GDM1 (cell line): ENCODE measurements around the gene METTL16.

Source experiments
- DNase-seq: peaks from one replicate; lab custom pipeline; 2025; lab: John Stamatoyannopoulos, UW

The METTL16 gene

DNA sequence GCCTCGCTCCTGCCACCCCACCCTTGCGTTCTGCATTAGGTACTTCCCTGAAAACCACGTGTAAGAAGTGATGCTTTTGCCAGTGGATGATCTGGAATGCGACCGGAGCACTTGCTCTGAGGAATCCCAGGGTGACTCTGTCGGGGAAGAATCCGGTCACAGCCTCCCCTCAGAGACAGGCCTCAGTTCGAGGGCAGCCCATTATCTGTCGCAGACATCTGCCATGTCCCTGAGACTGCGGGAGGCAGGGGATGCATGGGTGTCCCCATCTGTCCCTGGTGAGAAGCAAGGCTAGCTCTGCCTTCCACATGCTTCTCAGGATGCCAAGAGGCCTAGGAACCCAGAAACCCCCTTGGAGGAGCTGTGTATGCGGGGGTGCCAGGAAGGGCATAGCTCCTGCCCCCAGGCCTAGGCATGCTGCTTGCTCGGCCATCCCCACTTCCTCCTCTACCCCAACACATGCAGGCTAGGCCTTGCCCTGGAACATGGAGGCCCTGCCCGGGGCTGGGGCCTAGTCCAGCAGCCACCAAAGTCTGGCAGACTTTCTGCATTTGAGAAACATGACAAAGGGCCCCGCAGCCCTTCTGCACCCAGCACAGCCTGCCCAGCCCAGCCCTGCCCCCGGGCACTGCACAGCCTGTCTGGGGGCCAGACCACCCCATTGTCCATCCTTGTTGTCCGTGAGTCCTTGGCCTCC lies 131.3 kb downstream of the METTL16 start:
- DNase-seq: no peak

- DNase-seq: no peak
These were observed 132.0 kb downstream of the METTL16 start for GRCh38 chr17:2379489-2380225.

GRCh38 chr17:2378905-2379304 lies 132.8 kb downstream of the METTL16 start:
- DNase-seq: no peak

GRCh38 chr17:2377659-2378058 lies 134.0 kb downstream of the METTL16 start:
- DNase-seq: no peak

GRCh38 chr17:2376107-2376506 lies 135.6 kb downstream of the METTL16 start:
- no peak for DNase-seq

DNA sequence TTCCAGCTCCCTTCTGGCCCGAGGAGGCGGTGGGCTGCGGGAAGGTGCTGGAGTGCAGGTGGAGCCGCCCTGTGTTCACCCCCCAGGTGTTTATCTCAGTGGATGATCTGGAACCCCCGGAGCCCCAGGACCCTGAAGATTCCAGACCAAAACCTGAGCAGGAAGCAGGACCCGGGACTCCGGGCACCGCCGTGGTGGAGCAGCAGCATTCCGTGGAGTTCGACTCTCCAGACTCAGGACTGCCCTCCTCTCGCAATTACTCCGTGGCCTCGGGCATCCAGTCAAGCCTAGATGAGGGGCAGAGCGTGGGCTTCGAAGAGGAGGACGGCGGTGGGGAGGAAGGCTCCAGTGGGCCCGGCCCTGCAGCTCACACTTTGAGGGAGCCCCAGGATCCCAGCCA lies 136.3 kb downstream of the METTL16 start:
- no peak for DNase-seq

DNA sequence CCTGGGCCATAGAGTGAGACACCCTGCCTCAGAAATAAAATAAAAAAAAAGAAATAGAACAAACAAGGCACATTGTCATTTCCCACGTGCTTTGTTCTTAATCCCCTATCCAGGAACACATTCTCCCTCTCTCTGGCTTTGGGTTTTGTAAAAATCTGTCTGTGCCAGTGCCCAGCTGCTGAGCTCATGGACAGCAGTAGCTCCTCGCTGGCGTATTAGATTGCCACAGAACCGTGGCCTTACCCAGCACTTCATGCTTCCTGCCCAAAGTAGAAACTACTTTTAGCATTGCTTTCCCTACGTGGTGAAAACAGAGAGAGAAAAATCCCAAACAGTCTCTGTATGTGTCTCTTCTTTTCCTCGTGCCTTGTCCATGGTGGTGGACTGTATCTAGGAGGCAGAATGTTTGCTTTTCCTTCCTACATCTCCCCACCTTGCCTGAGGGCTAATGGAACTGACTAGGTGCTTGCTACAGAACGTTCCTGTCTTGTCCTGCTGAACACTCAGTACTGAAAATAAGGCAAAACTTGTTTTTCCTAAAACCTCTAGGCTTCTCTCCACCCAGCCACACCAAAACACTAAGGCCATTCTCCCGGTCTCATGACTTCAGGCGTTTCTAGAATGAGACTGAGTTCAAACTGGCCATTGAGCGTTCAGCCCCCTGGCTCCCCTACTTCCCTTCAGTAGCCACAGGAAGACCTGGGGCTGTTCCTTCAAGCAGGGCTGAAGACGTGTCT lies 137.0 kb downstream of the METTL16 start:
- no peak for DNase-seq

DNA sequence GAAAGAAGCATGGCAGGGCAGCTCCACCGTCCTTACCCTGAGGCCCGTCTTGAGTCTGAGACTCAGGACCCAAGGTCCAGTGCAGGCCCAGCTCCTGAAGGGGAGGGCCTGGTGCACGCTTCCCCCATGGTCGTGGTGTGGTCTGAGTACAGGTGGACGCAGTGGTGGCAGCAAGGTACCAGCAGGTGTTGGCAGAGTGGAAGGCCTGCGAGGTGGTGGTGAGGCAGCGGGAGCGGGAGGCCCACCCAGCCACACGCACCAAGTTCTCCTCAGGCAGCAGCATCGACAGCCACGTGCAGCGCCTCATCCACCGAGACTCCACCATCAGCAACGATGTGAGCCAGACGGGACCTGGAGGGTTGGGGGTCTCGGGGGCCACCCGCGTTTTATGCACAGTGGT lies 138.5 kb downstream of the METTL16 start:
- no peak for DNase-seq

DNA sequence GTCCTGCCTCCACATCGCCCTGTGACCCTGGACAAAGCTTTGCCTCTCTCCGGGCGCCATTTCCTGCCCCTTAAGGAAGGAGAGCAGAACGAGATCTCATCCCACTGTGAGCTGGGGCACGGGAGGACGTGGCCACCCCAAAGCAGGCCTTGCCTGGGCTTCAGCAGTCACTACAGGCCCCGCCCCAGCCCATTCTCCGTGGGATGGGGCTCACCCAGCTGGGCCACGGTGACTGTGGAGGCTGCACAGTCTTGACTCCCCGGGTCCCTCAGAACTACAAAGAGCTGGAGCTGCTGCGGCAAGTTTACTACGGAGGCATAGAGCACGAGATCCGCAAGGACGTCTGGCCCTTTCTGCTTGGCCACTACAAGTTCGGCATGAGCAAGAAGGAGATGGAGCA lies 139.0 kb downstream of the METTL16 start:
- no peak for DNase-seq

GRCh38 chr17:2372180-2372579 lies 139.5 kb downstream of the METTL16 start:
- DNase-seq: no peak

GRCh38 chr17:2371183-2372130 lies 140.2 kb downstream of the METTL16 start:
- DNase-seq: no peak

DNA sequence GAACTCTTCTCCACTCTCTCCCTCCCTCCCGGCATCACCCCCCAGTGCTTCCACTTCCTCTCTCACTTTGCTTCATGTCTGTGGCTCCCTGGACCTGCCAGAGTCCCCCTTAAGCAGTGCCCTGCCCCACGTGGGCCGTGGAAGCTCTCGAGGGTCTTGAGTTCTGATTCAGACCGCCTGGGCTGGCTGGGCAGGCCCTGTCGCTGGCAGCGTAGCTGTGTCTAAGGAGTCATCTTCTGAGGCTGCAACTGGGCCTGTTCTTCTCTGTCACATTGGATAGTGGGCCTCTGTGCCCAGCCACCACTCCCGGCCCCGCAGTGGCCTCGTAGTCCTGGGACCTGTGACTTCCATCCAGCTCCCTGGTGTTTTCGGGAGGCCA lies 141.5 kb downstream of the METTL16 start:
- no peak for DNase-seq

DNA sequence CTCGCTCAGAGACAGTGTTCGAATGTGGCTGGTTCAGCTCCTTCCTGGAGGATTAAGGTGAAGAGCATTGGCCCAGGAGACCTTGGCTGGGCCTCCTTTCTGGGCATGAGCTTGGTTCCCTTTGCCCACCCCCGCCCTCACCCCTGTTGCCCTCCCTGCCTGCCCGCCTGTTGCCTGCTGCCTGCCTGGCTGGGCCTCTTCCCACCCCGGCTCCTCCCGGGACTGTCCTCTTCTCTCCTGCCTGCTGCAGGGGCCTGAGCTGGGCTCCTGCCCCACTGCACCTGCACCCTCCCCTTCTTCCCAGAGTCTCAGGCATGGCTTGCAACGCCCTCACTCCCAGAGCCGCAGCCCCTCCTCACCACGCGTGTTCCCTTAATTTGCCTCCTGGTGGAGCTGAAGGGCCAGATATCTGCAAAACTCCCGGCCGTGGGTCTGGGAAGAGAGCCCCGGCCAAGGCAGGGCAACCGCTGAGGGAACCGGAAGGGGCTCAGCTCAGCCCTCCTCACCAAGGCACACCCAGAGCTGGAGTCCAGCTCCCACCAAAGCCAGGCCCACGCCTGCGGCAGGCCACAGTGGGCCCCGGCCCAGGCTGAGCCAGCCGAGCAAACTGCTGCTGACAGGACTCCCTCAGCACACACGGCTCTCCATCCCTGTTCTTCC lies 142.0 kb downstream of the METTL16 start:
- no peak for DNase-seq

DNA sequence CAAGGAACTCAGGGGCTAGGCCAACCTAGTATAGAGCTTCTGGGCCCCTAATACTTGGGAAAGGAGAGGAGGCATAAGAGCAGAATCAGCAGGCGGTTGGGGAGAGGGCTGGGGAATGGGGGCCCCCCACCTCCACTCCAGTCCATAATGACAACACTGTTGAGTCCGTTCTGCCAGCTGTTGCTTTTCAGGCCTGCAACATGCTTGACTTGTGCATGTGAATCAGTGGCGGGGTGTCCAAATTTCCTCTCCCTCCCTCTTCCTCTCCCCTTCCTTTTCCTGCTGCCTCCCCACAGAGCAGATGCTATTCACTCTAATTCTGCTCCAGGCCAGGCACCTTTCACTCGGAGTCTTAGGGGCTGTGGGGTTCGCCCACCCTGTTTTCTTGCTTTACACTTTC lies 142.6 kb downstream of the METTL16 start:
- no peak for DNase-seq

DNA sequence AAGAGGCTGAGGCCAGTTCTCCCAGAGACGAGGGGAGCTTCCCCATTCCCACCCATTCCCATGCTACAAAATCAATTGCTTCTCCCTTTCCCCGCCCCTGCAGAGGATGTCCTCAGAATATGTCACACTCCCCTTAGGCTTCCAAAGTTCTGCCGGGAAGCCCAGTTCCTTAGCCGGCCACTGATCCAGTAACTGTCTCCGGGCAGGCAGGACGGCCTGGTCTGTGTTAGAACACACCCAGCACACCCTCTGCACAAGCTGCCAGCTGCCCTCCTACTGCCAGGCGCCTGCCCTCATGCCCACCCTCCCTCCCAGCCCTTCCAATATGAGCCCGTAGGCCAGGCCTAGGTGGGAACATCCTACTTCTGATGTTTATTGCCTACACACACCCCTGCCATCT lies 143.3 kb downstream of the METTL16 start:
- DNase-seq: no peak

DNA sequence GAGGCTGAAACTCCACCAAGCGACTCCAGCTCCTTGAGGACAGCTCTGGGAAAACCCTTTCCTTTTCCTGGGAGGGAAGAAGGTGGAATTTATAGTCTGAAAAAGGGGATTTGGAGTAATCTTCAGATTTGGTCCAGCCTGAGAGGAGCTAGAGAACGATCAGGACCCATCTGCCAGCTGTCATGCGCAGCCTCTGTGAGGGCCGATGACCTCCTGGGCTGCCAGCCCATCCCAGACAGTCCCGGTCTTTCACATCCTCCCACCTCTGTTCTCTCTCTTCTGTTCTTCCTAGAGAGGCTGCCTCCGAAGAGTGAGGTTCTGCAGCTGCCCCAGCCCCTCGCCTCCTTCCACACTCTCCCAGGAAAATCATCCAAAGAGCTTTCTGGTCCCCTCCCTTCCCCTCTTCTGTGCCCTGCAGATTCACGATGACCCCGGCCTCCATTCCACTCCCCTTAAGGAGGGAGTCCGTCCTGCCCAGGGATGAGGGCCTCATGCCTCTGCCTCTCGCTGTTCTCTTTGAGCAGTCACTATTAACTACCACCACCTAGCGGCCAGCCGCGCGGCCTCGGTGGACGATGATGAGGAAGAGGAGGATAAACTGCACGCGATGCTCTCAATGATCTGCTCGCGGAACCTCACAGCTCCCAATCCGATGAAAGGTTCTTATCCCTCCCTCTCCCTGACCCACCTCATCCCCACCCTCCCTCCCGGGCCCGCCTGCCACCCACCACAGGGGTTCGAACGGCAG lies 144.8 kb downstream of the METTL16 start:
- no peak for DNase-seq
